H9 (cell line): ENCODE measurements around the gene CST5. TPM values are rescaled to one million over a fixed set of nuclear protein-coding genes. Genes with fewer than 3 reads are reported as not detected.
"Not testable (repeated sequence)": the region's sequence is repeated elsewhere in the genome, so short reads cannot be mapped to it uniquely, and the experiment has no call there.

ENCODE experiments used
- DNase-seq: peaks from one replicate; pipeline ENCODE4 v3.0.0-alpha.2; 2017
- H2AFZ ChIP-seq: one replicate; pipeline ENCODE4 v1.6.1; 2013; ENCODE audit warnings: mild to moderate bottlenecking, low read length, control low read depth, moderate library complexity
- H2AK5ac ChIP-seq: 2 replicates; pipeline ENCODE4 v1.6.1; 2013; ENCODE audit warnings: low read length, control low read depth, mixed read lengths; ENCODE audit not compliant: insufficient read length
- H2BK120ac ChIP-seq: one replicate; pipeline ENCODE4 v1.6.1; 2013; ENCODE audit warnings: low read depth, mild to moderate bottlenecking, low read length, control low read depth, inconsistent platforms; ENCODE audit not compliant: poor library complexity, severe bottlenecking
- H2BK12ac ChIP-seq: 2 replicates; pipeline ENCODE4 v1.6.1; 2013; ENCODE audit warnings: low read length, control low read depth, mixed read lengths, low read depth; ENCODE audit not compliant: insufficient read length
- H2BK15ac ChIP-seq: 2 replicates; pipeline ENCODE4 v1.6.1; 2013; ENCODE audit warnings: low read depth, low read length, control low read depth
- H2BK20ac ChIP-seq: one replicate; pipeline ENCODE4 v1.6.1; 2013; ENCODE audit warnings: low read depth, mild to moderate bottlenecking, low read length, control low read depth, inconsistent platforms; ENCODE audit not compliant: poor library complexity, severe bottlenecking
- H2BK5ac ChIP-seq: 2 replicates; pipeline ENCODE4 v1.6.1; 2013; ENCODE audit warnings: low read length, control low read depth, mixed read lengths; ENCODE audit not compliant: insufficient read length
- H3K14ac ChIP-seq: 2 replicates; pipeline ENCODE4 v1.6.1; 2013; ENCODE audit warnings: low read length, control low read depth; ENCODE audit not compliant: insufficient read depth
- H3K18ac ChIP-seq: 2 replicates; pipeline ENCODE4 v1.6.1; 2013; ENCODE audit warnings: low read depth, mild to moderate bottlenecking, mixed read lengths, low read length, control low read depth; ENCODE audit not compliant: insufficient read length
- H3K23ac ChIP-seq: 2 replicates; pipeline ENCODE4 v1.6.1; 2013; ENCODE audit warnings: low read length, control low read depth, mixed read lengths, low read depth; ENCODE audit not compliant: insufficient read length
- H3K23me2 ChIP-seq: 2 replicates; pipeline ENCODE4 v1.6.1; 2013; ENCODE audit warnings: low read depth, mild to moderate bottlenecking, mixed read lengths, low read length, control low read depth; ENCODE audit not compliant: insufficient read length, poor library complexity, severe bottlenecking
- H3K27ac ChIP-seq: 2 replicates; pipeline ENCODE4 v1.5.1; 2013; ENCODE audit warnings: low read length, control low read depth, mixed read lengths, low read depth; ENCODE audit not compliant: insufficient read length
- H3K27me3 ChIP-seq: 2 replicates; pipeline ENCODE4 v1.6.1; 2013; ENCODE audit warnings: low read length, control low read depth, inconsistent platforms; ENCODE audit not compliant: insufficient read depth
- H3K4ac ChIP-seq: 2 replicates; pipeline ENCODE4 v1.6.1; 2013; ENCODE audit warnings: low read depth, mild to moderate bottlenecking, control low read depth, inconsistent platforms, low read length, moderate library complexity
- H3K4me1 ChIP-seq: 2 replicates; pipeline ENCODE4 v1.6.1; 2013; ENCODE audit warnings: low read length, control low read depth, inconsistent platforms; ENCODE audit not compliant: insufficient read depth
- H3K4me2 ChIP-seq: 2 replicates; pipeline ENCODE4 v1.6.1; 2013; ENCODE audit warnings: low read length, control low read depth, mixed read lengths; ENCODE audit not compliant: insufficient read length, insufficient read depth
- H3K56ac ChIP-seq: 2 replicates; pipeline ENCODE4 v1.6.1; 2013; ENCODE audit warnings: low read depth, mild to moderate bottlenecking, mixed read lengths, low read length, control low read depth; ENCODE audit not compliant: insufficient read length
- H3K79me1 ChIP-seq: 2 replicates; pipeline ENCODE4 v1.6.1; 2013; ENCODE audit warnings: low read depth, mild to moderate bottlenecking, moderate library complexity, low read length, control low read depth, inconsistent platforms; ENCODE audit not compliant: insufficient read depth, poor library complexity, severe bottlenecking
- H3K79me2 ChIP-seq: 2 replicates; pipeline ENCODE4 v1.6.1; 2013; ENCODE audit warnings: low read length, control low read depth, inconsistent platforms; ENCODE audit not compliant: insufficient read depth
- H3K9ac ChIP-seq: 2 replicates; pipeline ENCODE4 v1.6.1; 2013; ENCODE audit warnings: low read length, control low read depth, mixed read lengths; ENCODE audit not compliant: insufficient read length; ENCODE audit errors: extremely low read depth
- H3K9me3 ChIP-seq: one replicate; pipeline ENCODE4 v1.6.1; 2013; ENCODE audit warnings: low read depth, low read length, inconsistent platforms; ENCODE audit not compliant: control insufficient read depth
- H3T11ph ChIP-seq: one replicate; pipeline ENCODE4 v1.6.1; 2013; ENCODE audit warnings: mild to moderate bottlenecking, low read length, control low read depth, inconsistent platforms
- H4K20me1 ChIP-seq: one replicate; pipeline ENCODE4 v1.6.1; 2013; ENCODE audit not compliant: control insufficient read depth, insufficient read length, insufficient read depth
- H4K5ac ChIP-seq: 2 replicates; pipeline ENCODE4 v1.6.1; 2013; ENCODE audit warnings: low read depth, mild to moderate bottlenecking, mixed read lengths, low read length, control low read depth; ENCODE audit not compliant: insufficient read length
- H4K8ac ChIP-seq: replicated peaks from 2 replicates; pipeline ENCODE4 v1.6.1; 2013; ENCODE audit warnings: low read length, control low read depth, mixed read lengths, low read depth; ENCODE audit not compliant: insufficient read length
- H4K91ac ChIP-seq: 2 replicates; pipeline ENCODE4 v1.6.1; 2013; ENCODE audit warnings: low read depth, mild to moderate bottlenecking, moderate library complexity, mixed read lengths, low read length, control low read depth; ENCODE audit not compliant: insufficient read length
- H3K27ac Mint-ChIP-seq, 3 experiments: 2 replicates in 2 of 3; 3 replicates in 1 of 3; pipeline ENCODE4 v1.8.0; 2020 to 2021; ENCODE audit warnings: mixed read lengths in 3 of 3, mild to moderate bottlenecking in 1 of 3, moderate library complexity in 1 of 3
- H3K27me3 Mint-ChIP-seq: 2 replicates; pipeline ENCODE4 v1.8.0; 2021; ENCODE audit warnings: low read depth, mild to moderate bottlenecking, moderate library complexity, mixed read lengths
- H3K36me3 Mint-ChIP-seq, 3 experiments: 2 replicates in 2 of 3; 3 replicates in 1 of 3; pipeline ENCODE4 v1.8.0; 2020 to 2021; ENCODE audit warnings: low read depth in 3 of 3, mixed read lengths in 3 of 3; ENCODE audit not compliant: insufficient read depth in 1 of 3
- H3K4me1 Mint-ChIP-seq, 2 experiments: 2 replicates each; pipeline ENCODE4 v1.8.0; 2020; ENCODE audit warnings: mixed read lengths in 2 of 2
- H3K4me3 Mint-ChIP-seq, 2 experiments: 2 replicates in 1 of 2; 3 replicates in 1 of 2; pipeline ENCODE4 v1.8.0; 2020 to 2021; ENCODE audit warnings: mild to moderate bottlenecking in 2 of 2, mixed read lengths in 2 of 2, moderate library complexity in 1 of 2
- H3K9me3 Mint-ChIP-seq, 2 experiments: 2 replicates in 1 of 2; 3 replicates in 1 of 2; pipeline ENCODE4 v1.8.0; 2020; ENCODE audit warnings: mild to moderate bottlenecking in 2 of 2, mixed read lengths in 2 of 2, moderate library complexity in 1 of 2
- WGBS: extraction: QIAGEN DNeasy Blood & Tissue Kit; methylation state at CpG from one replicate; pipeline ENCODE4 v1.1.7; 2013; ENCODE audit warnings: missing lambda C conversion rate, low lambda C conversion rate, mixed read lengths; ENCODE audit not compliant: insufficient read length; ENCODE audit errors: extremely low coverage; 5-methylcytosine and 5-hydroxymethylcytosine counted together
- total RNA-seq: library from RNA; stranded (reverse); gene quantifications from 2 replicates; pipeline ENCODE4 v1.2.1, GENCODE V29; 2021

Gene CST5
- total RNA-seq, 1 experiment from 2014 or later: not detected

GRCh38 chr20:23890867-23891266 lies 11.3 kb upstream of the CST5 start:
- not testable (repeated sequence) for H2AFZ ChIP-seq, H3T11ph ChIP-seq, H3K27ac ChIP-seq, H3K27me3 Mint-ChIP-seq, H3K79me1 ChIP-seq, H3K27ac Mint-ChIP-seq, H4K20me1 ChIP-seq, H2BK15ac ChIP-seq, H3K4me1 ChIP-seq, H3K4me2 ChIP-seq, H3K14ac ChIP-seq, H3K23ac ChIP-seq, H3K27me3 ChIP-seq, H3K36me3 Mint-ChIP-seq, H2BK5ac ChIP-seq, H3K4me3 Mint-ChIP-seq, H3K9me3 Mint-ChIP-seq, H4K8ac ChIP-seq, H2AK5ac ChIP-seq, H2BK20ac ChIP-seq, H3K9ac ChIP-seq, DNase-seq, H4K91ac ChIP-seq, H3K9me3 ChIP-seq, H3K56ac ChIP-seq, H2BK12ac ChIP-seq, H3K4me1 Mint-ChIP-seq, H3K4ac ChIP-seq, H3K79me2 ChIP-seq, H3K18ac ChIP-seq, H2BK120ac ChIP-seq, H4K5ac ChIP-seq, H3K23me2 ChIP-seq
- 100% methylated on average over 1 of the region's 4 CpGs for WGBS
